HepG2 (cell line): ENCODE measurements around the gene AADACL2. TPM values are rescaled to one million over a fixed set of nuclear protein-coding genes. Genes with fewer than 3 reads are reported as not detected.

ENCODE experiments used
- BRCA1 ChIP-seq: sonication (generic); formaldehyde crosslinking; IDR thresholded peaks from 2 replicates; pipeline ENCODE4 v1.4.0; 2020; ENCODE audit warnings: missing genetic modification reagents
- EED ChIP-seq: sonication (generic); formaldehyde crosslinking; IDR thresholded peaks from 2 replicates; pipeline ENCODE4 v1.5.0; 2020; ENCODE audit warnings: mild to moderate bottlenecking, missing genetic modification reagents
- ELF3 ChIP-seq: IDR thresholded peaks from 2 replicates; pipeline ENCODE4 v1.6.1; 2016; ENCODE audit warnings: missing genetic modification reagents, missing compliant biosample characterization
- FOXJ3 ChIP-seq: sonication (generic); formaldehyde crosslinking; IDR thresholded peaks from 2 replicates; pipeline ENCODE4 v1.4.0; 2020; ENCODE audit warnings: missing genetic modification reagents, mild to moderate bottlenecking, borderline replicate concordance
- GATAD2A ChIP-seq: IDR thresholded peaks from 2 replicates; pipeline ENCODE4 v1.6.1; 2016
- HNF4A ChIP-seq: sonication (generic); formaldehyde crosslinking; IDR thresholded peaks from 2 replicates; pipeline ENCODE4 v1.4.0; 2020; ENCODE audit warnings: missing genetic modification reagents
- KLF11 ChIP-seq: IDR thresholded peaks from 2 replicates; pipeline ENCODE4 v1.6.1; 2016; ENCODE audit warnings: missing compliant biosample characterization
- KMT2B ChIP-seq: IDR thresholded peaks from 2 replicates; pipeline ENCODE4 v1.6.1; 2016; ENCODE audit warnings: missing genetic modification reagents, missing compliant biosample characterization
- MIER2 ChIP-seq: IDR thresholded peaks from 2 replicates; pipeline ENCODE4 v1.6.1; 2016; ENCODE audit warnings: missing biosample characterization, missing genetic modification reagents
- NCOA1 ChIP-seq: sonication (generic); formaldehyde crosslinking; IDR thresholded peaks from 2 replicates; pipeline ENCODE4 v1.9.0; 2021; ENCODE audit warnings: missing genetic modification reagents
- NFE2L1 ChIP-seq: sonication (generic); formaldehyde crosslinking; IDR thresholded peaks from 2 replicates; pipeline ENCODE4 v1.4.0; 2020; ENCODE audit warnings: missing genetic modification reagents, mild to moderate bottlenecking, borderline replicate concordance
- NR2F2 ChIP-seq: IDR thresholded peaks from 2 replicates; pipeline ENCODE4 v1.6.1; 2012; ENCODE audit warnings: low read depth, inconsistent platforms, borderline replicate concordance
- PPARG ChIP-seq: conservative IDR thresholded peaks from 2 replicates; pipeline ENCODE4 v1.6.1; 2016; ENCODE audit warnings: missing biosample characterization, missing genetic modification reagents
- RARA ChIP-seq: IDR thresholded peaks from 2 replicates; pipeline ENCODE4 v1.6.1; 2016; ENCODE audit warnings: missing genetic modification reagents, missing compliant biosample characterization
- STAG1 ChIP-seq: sonication (generic); formaldehyde crosslinking; IDR thresholded peaks from 2 replicates; pipeline ENCODE4 v1.4.0; 2020; ENCODE audit warnings: missing genetic modification reagents
- TBX3 ChIP-seq: fragments of 450-650 bp; IDR thresholded peaks from 2 replicates; pipeline ENCODE4 v1.6.1; 2017; ENCODE audit warnings: antibody characterized with exemption, mild to moderate bottlenecking, inconsistent platforms, borderline replicate concordance
- TOE1 ChIP-seq: sonication (generic); formaldehyde crosslinking; IDR thresholded peaks from 2 replicates; pipeline ENCODE4 v1.4.0; 2020; ENCODE audit warnings: mild to moderate bottlenecking, missing genetic modification reagents
- YEATS4 ChIP-seq: sonication (generic); formaldehyde crosslinking; IDR thresholded peaks from 2 replicates; pipeline ENCODE4 v1.4.0; 2020; ENCODE audit warnings: missing genetic modification reagents, borderline replicate concordance
- ZNF136 ChIP-seq: sonication (generic); formaldehyde crosslinking; IDR thresholded peaks from 2 replicates; pipeline ENCODE4 v1.8.1; 2022; ENCODE audit warnings: low read depth, mild to moderate bottlenecking, moderate library complexity, missing genetic modification reagents
- ZNF264 ChIP-seq: sonication (generic); formaldehyde crosslinking; IDR thresholded peaks from 2 replicates; pipeline ENCODE4 v1.4.0; 2020; ENCODE audit warnings: missing genetic modification reagents
- ZNF558 ChIP-seq: sonication (generic); formaldehyde crosslinking; IDR thresholded peaks from 2 replicates; pipeline ENCODE4 v1.9.0; 2022; ENCODE audit warnings: mild to moderate bottlenecking, missing genetic modification reagents, borderline replicate concordance
- ZNF670 ChIP-seq: sonication (generic); formaldehyde crosslinking; IDR thresholded peaks from 2 replicates; pipeline ENCODE4 v1.8.0; 2022; ENCODE audit warnings: mild to moderate bottlenecking, missing genetic modification reagents, borderline replicate concordance
- polyA plus RNA-seq, 8 experiments: library from polyadenylated mRNA; depleted of rRNA in 3 of 8; stranded (reverse) in 7 of 8; unstranded in 1 of 8; fragments of >200 nt; fragmentation: Illumina TruSeq in 4 of 8; extraction: Trizol in 4 of 8; gene quantifications; 2 replicates each; pipeline versions ENCODE4 v1.2.1 to v1.2.3, GENCODE V29; 2011 to 2016; ENCODE audit warnings: low read depth in 4 of 8, missing spikeins in 1 of 8, mixed read lengths in 1 of 8; ENCODE audit not compliant: insufficient read depth in 1 of 8
- total RNA-seq, 5 experiments: library from RNA; depleted of rRNA; stranded (reverse); fragments of >200 nt; fragmentation: Illumina TruSeq; extraction: Trizol; gene quantifications; 2 replicates each; pipeline ENCODE4 v1.2.3, GENCODE V29; 2016; ENCODE audit warnings: low read depth in 1 of 5
- TF ChIP-seq, protein P1 (sequence below): sonication (generic); formaldehyde crosslinking; IDR thresholded peaks from 2 replicates; pipeline ENCODE4 v1.4.0; 2020; ENCODE audit warnings: missing genetic modification reagents
- TF ChIP-seq, protein P2 (sequence below): sonication (generic); formaldehyde crosslinking; IDR thresholded peaks from 2 replicates; pipeline ENCODE4 v1.4.0; 2020; ENCODE audit warnings: missing genetic modification reagents, borderline replicate concordance

AADACL2 gene
- total and polyA plus RNA-seq, 2 of the 13 experiments (the other 11 are each of a cell fraction or from before 2014, with no cell fraction given) = not detected

DNA sequence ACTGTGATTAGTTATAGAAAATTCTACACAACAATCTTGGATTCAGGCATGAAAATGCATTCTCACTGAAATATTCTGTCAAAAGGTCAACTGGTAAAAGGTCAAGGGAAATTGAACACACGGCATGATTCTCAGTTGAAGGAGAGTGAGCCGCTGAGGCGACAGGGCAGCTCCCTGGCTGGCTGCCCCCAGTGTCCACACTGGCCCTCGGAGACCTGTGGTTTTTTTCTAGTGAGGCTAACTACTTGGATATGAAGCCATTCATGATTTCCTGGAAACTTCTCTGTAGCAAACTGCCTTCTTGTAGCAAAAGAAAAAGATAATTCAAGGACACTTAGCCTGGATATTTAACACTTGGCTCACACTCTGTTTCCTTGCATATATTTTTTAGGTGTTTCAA, 37.2 kb downstream of the AADACL2 start (continued):
- TF ChIP-seq, protein P1, sequence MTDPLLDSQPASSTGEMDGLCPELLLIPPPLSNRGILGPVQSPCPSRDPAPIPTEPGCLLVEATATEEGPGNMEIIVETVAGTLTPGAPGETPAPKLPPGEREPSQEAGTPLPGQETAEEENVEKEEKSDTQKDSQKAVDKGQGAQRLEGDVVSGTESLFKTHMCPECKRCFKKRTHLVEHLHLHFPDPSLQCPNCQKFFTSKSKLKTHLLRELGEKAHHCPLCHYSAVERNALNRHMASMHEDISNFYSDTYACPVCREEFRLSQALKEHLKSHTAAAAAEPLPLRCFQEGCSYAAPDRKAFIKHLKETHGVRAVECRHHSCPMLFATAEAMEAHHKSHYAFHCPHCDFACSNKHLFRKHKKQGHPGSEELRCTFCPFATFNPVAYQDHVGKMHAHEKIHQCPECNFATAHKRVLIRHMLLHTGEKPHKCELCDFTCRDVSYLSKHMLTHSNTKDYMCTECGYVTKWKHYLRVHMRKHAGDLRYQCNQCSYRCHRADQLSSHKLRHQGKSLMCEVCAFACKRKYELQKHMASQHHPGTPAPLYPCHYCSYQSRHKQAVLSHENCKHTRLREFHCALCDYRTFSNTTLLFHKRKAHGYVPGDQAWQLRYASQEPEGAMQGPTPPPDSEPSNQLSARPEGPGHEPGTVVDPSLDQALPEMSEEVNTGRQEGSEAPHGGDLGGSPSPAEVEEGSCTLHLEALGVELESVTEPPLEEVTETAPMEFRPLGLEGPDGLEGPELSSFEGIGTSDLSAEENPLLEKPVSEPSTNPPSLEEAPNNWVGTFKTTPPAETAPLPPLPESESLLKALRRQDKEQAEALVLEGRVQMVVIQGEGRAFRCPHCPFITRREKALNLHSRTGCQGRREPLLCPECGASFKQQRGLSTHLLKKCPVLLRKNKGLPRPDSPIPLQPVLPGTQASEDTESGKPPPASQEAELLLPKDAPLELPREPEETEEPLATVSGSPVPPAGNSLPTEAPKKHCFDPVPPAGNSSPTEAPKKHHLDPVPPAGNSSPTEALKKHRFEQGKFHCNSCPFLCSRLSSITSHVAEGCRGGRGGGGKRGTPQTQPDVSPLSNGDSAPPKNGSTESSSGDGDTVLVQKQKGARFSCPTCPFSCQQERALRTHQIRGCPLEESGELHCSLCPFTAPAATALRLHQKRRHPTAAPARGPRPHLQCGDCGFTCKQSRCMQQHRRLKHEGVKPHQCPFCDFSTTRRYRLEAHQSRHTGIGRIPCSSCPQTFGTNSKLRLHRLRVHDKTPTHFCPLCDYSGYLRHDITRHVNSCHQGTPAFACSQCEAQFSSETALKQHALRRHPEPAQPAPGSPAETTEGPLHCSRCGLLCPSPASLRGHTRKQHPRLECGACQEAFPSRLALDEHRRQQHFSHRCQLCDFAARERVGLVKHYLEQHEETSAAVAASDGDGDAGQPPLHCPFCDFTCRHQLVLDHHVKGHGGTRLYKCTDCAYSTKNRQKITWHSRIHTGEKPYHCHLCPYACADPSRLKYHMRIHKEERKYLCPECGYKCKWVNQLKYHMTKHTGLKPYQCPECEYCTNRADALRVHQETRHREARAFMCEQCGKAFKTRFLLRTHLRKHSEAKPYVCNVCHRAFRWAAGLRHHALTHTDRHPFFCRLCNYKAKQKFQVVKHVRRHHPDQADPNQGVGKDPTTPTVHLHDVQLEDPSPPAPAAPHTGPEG (CRISPR knock-in tag) = no peak
- TF ChIP-seq GATAD2A (CRISPR knock-in tag) (peak; percentile 82), FOXJ3 (CRISPR knock-in tag) (peak; percentile 52; the same call in 1 of the 2 replicates), NR2F2 (peak; percentile 73), ZNF558 (CRISPR knock-in tag) (no peak), ZNF136 (CRISPR knock-in tag) (no peak), KMT2B (CRISPR knock-in tag) (peak; percentile 20; the same call in 1 of the 2 replicates), ZNF670 (CRISPR knock-in tag) (peak; percentile 50; the same call in 1 of the 2 replicates), PPARG (CRISPR knock-in tag) (peak; percentile 96), MIER2 (CRISPR knock-in tag) (no peak), EED (CRISPR knock-in tag) (no peak), RARA (CRISPR knock-in tag) (peak; percentile 91), BRCA1 (no peak), ELF3 (peak; percentile 52), HNF4A (CRISPR knock-in tag) (peak; percentile 51), NCOA1 (CRISPR knock-in tag) (no peak), ZNF264 (0 out of 2 replicates have a peak, but pooled peaks have one; percentile 33), NFE2L1 (CRISPR knock-in tag) (no peak), TOE1 (CRISPR knock-in tag) (no peak), TBX3 (0 out of 2 replicates have a peak, but pooled peaks have one; percentile 18), YEATS4 (0 out of 2 replicates have a peak, but pooled peaks have one; percentile 47), KLF11 (CRISPR knock-in tag) (no peak), STAG1 (CRISPR knock-in tag) (peak; percentile 25)
- TF ChIP-seq, protein P2, sequence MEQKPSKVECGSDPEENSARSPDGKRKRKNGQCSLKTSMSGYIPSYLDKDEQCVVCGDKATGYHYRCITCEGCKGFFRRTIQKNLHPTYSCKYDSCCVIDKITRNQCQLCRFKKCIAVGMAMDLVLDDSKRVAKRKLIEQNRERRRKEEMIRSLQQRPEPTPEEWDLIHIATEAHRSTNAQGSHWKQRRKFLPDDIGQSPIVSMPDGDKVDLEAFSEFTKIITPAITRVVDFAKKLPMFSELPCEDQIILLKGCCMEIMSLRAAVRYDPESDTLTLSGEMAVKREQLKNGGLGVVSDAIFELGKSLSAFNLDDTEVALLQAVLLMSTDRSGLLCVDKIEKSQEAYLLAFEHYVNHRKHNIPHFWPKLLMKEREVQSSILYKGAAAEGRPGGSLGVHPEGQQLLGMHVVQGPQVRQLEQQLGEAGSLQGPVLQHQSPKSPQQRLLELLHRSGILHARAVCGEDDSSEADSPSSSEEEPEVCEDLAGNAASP (CRISPR knock-in tag) = 0 out of 2 replicates have a peak, but pooled peaks have one; percentile 28
